Uterus (tissue), 2 donors: Measurements from ENCODE around the gene ATP6V1A.

ENCODE experiments used
- CTCF ChIP-seq, 4 experiments: fragments of 200-600 bp in 2 of 4; fragments of 450-650 bp in 2 of 4; sonication (generic) in 2 of 4; IDR thresholded peaks; one replicate each; pipeline ENCODE4 v1.5.1; 2016 to 2019; ENCODE audit warnings: antibody characterized with exemption in 4 of 4, mild to moderate bottlenecking in 2 of 4, moderate library complexity in 1 of 4
- POLR2A ChIP-seq, 2 donors: fragments of 450-650 bp; IDR thresholded peaks; one replicate each; pipeline ENCODE4 v1.6.1; 2016; ENCODE audit warnings: antibody characterized with exemption in 2 of 2, mild to moderate bottlenecking in 1 of 2, moderate library complexity in 1 of 2

- TF ChIP-seq CTCF (IDR thresholded peaks at IDR 0.05) (no peak), POLR2A (IDR thresholded peaks at IDR 0.05) (no peak)
Measured at GRCh38 chr3:113847664-113848461, 101.0 kb downstream of the ATP6V1A start.
